B cell (primary cell): ENCODE measurements around the gene PAPLN. TPM values are rescaled to one million over a fixed set of nuclear protein-coding genes. Genes with fewer than 3 reads are reported as not detected.

Experiments
- ATAC-seq: fragments of 200-7000 bp; cut with Tn5 transposase; one replicate; pipeline ENCODE4 v1.10.0; 2021; ENCODE audit warnings: low read depth, mild to moderate bottlenecking, moderate number of reproducible peaks, moderate library complexity
- CTCF ChIA-PET: fragments of 350-600 bp; sonication (Branson Sonifier 250); formaldehyde crosslinking; loops from one replicate; lab custom pipeline; 2021; ENCODE audit warnings: antibody characterized with exemption, inconsistent platforms; lab: Charles Lee
- POLR2A ChIA-PET: fragments of 350-600 bp; sonication (Branson Sonifier 250); formaldehyde crosslinking; loops from one replicate; lab custom pipeline; 2021; ENCODE audit warnings: antibody characterized with exemption; lab: Charles Lee
- DNase-seq: peaks from one replicate; pipeline ENCODE4 v3.0.0; 2013
- H2AFZ ChIP-seq: 2 replicates; pipeline ENCODE4 v1.6.1; 2012; ENCODE audit warnings: mild to moderate bottlenecking, low read depth, low read length; ENCODE audit not compliant: insufficient read depth, poor library complexity, severe bottlenecking
- H3K27ac ChIP-seq, 2 donors: 1 replicate in 1 of 2; 2 replicates in 1 of 2; pipeline ENCODE4 v1.5.1; 2012 to 2013; ENCODE audit warnings: low read length in 2 of 2, mild to moderate bottlenecking in 2 of 2, moderate library complexity in 1 of 2
- H3K27me3 ChIP-seq, 4 experiments: fragments of 200-600 bp in 1 of 4; sonication (generic) in 1 of 4; replicated peaks in 1 of 4; 1 replicate in 2 of 4; 2 replicates in 2 of 4; pipeline versions ENCODE4 v1.6.1 to v1.7.0; 2013 to 2016; ENCODE audit warnings: low read length in 3 of 4, mild to moderate bottlenecking in 2 of 4, mixed read lengths in 1 of 4, moderate library complexity in 1 of 4; ENCODE audit not compliant: insufficient read depth in 4 of 4, control insufficient read depth in 3 of 4; ENCODE audit errors: control extremely low read depth in 1 of 4
- H3K36me3 ChIP-seq, 2 experiments: replicated peaks in 1 of 2; 1 replicate in 1 of 2; 2 replicates in 1 of 2; pipeline versions ENCODE4 v1.6.1 to v1.7.1; 2013; ENCODE audit warnings: low read length in 1 of 2; ENCODE audit not compliant: insufficient read depth in 2 of 2, control insufficient read depth in 1 of 2; ENCODE audit errors: control extremely low read depth in 1 of 2, extremely low read depth in 1 of 2
- H3K4me1 ChIP-seq, 2 donors: fragments of 200-600 bp in 1 of 2; sonication (generic) in 1 of 2; 1 replicate in 1 of 2; 2 replicates in 1 of 2; pipeline versions ENCODE4 v1.5.1 to v1.6.1; 2013 to 2017; ENCODE audit warnings: low read length in 2 of 2; ENCODE audit not compliant: control insufficient read depth in 2 of 2, insufficient read depth in 2 of 2
- H3K4me2 ChIP-seq: replicated peaks from 2 replicates; pipeline ENCODE3; 2012; ENCODE audit warnings: mild to moderate bottlenecking, low read depth, low read length; ENCODE audit not compliant: poor library complexity, severe bottlenecking
- H3K4me3 ChIP-seq, 5 experiments: fragments of 200-600 bp in 1 of 5; sonication (generic) in 1 of 5; 1 replicate in 3 of 5; 2 replicates in 2 of 5; pipeline versions ENCODE4 v1.5.1 to v1.7.0; 2011 to 2016; ENCODE audit warnings: low read length in 4 of 5, mild to moderate bottlenecking in 4 of 5, low read depth in 2 of 5, control low read depth in 1 of 5, moderate library complexity in 1 of 5; ENCODE audit not compliant: insufficient read depth in 1 of 5; ENCODE audit errors: control extremely low read depth in 1 of 5, extremely low read depth in 1 of 5
- H3K79me2 ChIP-seq: fragments of 200-600 bp; sonication (generic); one replicate; pipeline ENCODE4 v1.6.0; 2016; ENCODE audit warnings: low read length; ENCODE audit not compliant: control insufficient read depth, insufficient read depth
- H3K9ac ChIP-seq: fragments of 200-600 bp; sonication (generic); 2 replicates; pipeline ENCODE4 v1.6.1; 2017; ENCODE audit warnings: mild to moderate bottlenecking, low read length, moderate library complexity
- H3K9me3 ChIP-seq, 3 donors: one replicate each; pipeline versions ENCODE4 v1.6.1 to v1.7.1; 2013; ENCODE audit warnings: low read length in 2 of 3; ENCODE audit not compliant: control insufficient read depth in 2 of 3, insufficient read depth in 1 of 3; ENCODE audit errors: control extremely low read depth in 1 of 3
- H4K20me1 ChIP-seq: 2 replicates; pipeline ENCODE4 v1.6.0; 2012; ENCODE audit warnings: mild to moderate bottlenecking, low read length; ENCODE audit not compliant: insufficient read depth, control insufficient read depth, poor library complexity, severe bottlenecking
- H3K27ac Mint-ChIP-seq: one replicate; pipeline ENCODE4 v1.8.0; 2021; ENCODE audit warnings: mixed read lengths
- H3K27me3 Mint-ChIP-seq: one replicate; pipeline ENCODE4 v1.8.0; 2021; ENCODE audit warnings: mixed read lengths
- H3K4me1 Mint-ChIP-seq: one replicate; pipeline ENCODE4 v1.8.0; 2021; ENCODE audit warnings: mixed read lengths
- H3K4me3 Mint-ChIP-seq: one replicate; pipeline ENCODE4 v1.8.0; 2021; ENCODE audit warnings: mixed read lengths
- H3K9me3 Mint-ChIP-seq: one replicate; pipeline ENCODE4 v1.8.0; 2022; ENCODE audit warnings: mixed read lengths; ENCODE audit not compliant: insufficient read depth
- EZH2 ChIP-seq: IDR thresholded peaks from 2 replicates; pipeline ENCODE4 v1.6.1; 2012; ENCODE audit warnings: borderline replicate concordance, low read depth, mild to moderate bottlenecking, moderate library complexity, low read length; ENCODE audit not compliant: insufficient read depth, poor library complexity, severe bottlenecking
- WGBS: methylation state at CpG from one replicate; pipeline ENCODE4 v1.1.5; 2013; ENCODE audit warnings: missing lambda C conversion rate; ENCODE audit not compliant: insufficient coverage; 5-methylcytosine and 5-hydroxymethylcytosine counted together
- intact Hi-C: fragments of 100-400 bp; cut with micrococcal nuclease; formaldehyde crosslinking; loops from one replicate; pipeline ENCODE4 v1.10.0; 2022
- polyA plus RNA-seq: library from polyadenylated mRNA; depleted of rRNA; stranded (reverse); fragments of >200 nt; gene quantifications from 2 replicates; pipeline ENCODE4 v1.2.3, GENCODE V29; 2012
- total RNA-seq, 2 donors: library from RNA; stranded (reverse); fragments of 120-200 nt in 1 of 2; gene quantifications; 1 replicate in 1 of 2; 2 replicates in 1 of 2; pipeline versions ENCODE4 v1.2.3 to v1.2.4, GENCODE V29; 2013 to 2022
- TF ChIP-seq, protein P1 (sequence below): fragments of 200-600 bp; IDR thresholded peaks from one replicate; pipeline ENCODE4 v1.8.0; 2022; ENCODE audit warnings: antibody characterized with exemption, mild to moderate bottlenecking

PAPLN gene
- total and polyA plus RNA-seq, 2 donors (not counting 1 experiment from before 2014, with no cell fraction given), result 0.69 to 1.5 TPM

DNA sequence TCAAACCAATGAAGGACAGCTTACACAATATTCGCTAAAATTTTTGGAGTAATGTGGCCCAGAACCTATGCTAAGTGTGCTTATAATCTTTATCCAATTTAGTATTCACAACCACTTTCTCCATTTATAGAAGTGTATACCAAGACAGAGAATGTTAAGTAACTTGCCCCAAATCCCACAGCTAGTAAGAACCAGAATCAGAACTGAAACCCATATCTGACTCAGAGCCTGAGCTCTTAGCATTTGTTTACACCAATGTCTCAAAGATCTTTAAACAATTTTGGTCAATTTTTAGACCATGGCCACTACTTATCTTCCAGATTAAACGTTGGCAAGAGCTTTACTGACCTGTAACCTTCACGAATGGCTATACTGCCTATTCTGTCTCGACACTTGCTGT lies 53.0 kb downstream of the PAPLN start:
- Mint-ChIP-seq H3K9me3 (no peaks in the 10 kb centered on the region), H3K27ac (no peak overlapping the region), H3K27me3 (no peaks in the 10 kb centered on the region), H3K4me3 (no peak overlapping the region), H3K4me1 (peaks cover 5% of the 10 kb centered on the region)
- CTCF ChIA-PET, result interaction anchor here (7.5 kb wide), 1 partner anchor 180 kb away, joined by 470 read pairs; no protein-coding TSS in a partner anchor
- TF ChIP-seq, protein P1, sequence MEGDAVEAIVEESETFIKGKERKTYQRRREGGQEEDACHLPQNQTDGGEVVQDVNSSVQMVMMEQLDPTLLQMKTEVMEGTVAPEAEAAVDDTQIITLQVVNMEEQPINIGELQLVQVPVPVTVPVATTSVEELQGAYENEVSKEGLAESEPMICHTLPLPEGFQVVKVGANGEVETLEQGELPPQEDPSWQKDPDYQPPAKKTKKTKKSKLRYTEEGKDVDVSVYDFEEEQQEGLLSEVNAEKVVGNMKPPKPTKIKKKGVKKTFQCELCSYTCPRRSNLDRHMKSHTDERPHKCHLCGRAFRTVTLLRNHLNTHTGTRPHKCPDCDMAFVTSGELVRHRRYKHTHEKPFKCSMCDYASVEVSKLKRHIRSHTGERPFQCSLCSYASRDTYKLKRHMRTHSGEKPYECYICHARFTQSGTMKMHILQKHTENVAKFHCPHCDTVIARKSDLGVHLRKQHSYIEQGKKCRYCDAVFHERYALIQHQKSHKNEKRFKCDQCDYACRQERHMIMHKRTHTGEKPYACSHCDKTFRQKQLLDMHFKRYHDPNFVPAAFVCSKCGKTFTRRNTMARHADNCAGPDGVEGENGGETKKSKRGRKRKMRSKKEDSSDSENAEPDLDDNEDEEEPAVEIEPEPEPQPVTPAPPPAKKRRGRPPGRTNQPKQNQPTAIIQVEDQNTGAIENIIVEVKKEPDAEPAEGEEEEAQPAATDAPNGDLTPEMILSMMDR, result no peak
- TF ChIP-seq EZH2, result no peak
- 80% methylated on average over 2 of the region's 4 CpGs for WGBS
- Histone ChIP-seq H3K36me3 (peaks cover 0 to 43% of the 10 kb centered on the region in 2 experiments), H3K27me3 (no peaks in the 10 kb centered on the region), H3K27ac (no peak overlapping the region), H3K4me2 (no peak overlapping the region), H2AFZ (no peak overlapping the region), H3K79me2 (peaks cover 5% of the 10 kb centered on the region), H4K20me1 (no peaks in the 10 kb centered on the region), H3K4me3 (no peak overlapping the region), H3K9me3 (no peaks in the 10 kb centered on the region), H3K9ac (no peak overlapping the region), H3K4me1 (no peaks in the 10 kb centered on the region)
- intact Hi-C loops, result no loop called here
- POLR2A ChIA-PET, result no interaction called here
- DNase-seq (no peak), ATAC-seq (no peak)

GRCh38 chr14:73293782-73294781 lies 56.8 kb downstream of the PAPLN start:
- no peaks in the 10 kb centered on the region for H3K27me3 ChIP-seq
- CTCF ChIA-PET, result interaction anchor here (0.7 to 7.5 kb wide), 31 partner anchors 8 to 197 kb away, joined by 3 to 470 read pairs (median 7); partner anchors contain the start of genes NUMB and RIOX1
- POLR2A ChIA-PET, result interaction anchor here (1.0 kb wide), 1 partner anchor 165 kb away, joined by 5 read pairs; no protein-coding TSS in a partner anchor
- no peak overlapping the region for H3K27ac ChIP-seq
- WGBS, result 96% methylated on average over 8 of the region's 12 CpGs
- H2AFZ ChIP-seq, result no peak overlapping the region
- Mint-ChIP-seq H3K9me3 (no peaks in the 10 kb centered on the region), H3K4me1 (peaks cover 5% of the 10 kb centered on the region), H3K27me3 (no peaks in the 10 kb centered on the region), H3K4me3 (no peak overlapping the region), H3K27ac (peak overlapping the region; percentile 34)
- TF ChIP-seq, protein P1, result no peak
- TF ChIP-seq EZH2, result no peak
- intact Hi-C loops, result no loop called here
- no peaks in the 10 kb centered on the region for H4K20me1 ChIP-seq
- H3K36me3 ChIP-seq, result peaks cover 0 to 18% of the 10 kb centered on the region in 2 experiments
- H3K9me3 ChIP-seq, result no peaks in the 10 kb centered on the region
- no peak overlapping the region for H3K9ac ChIP-seq
- no peak overlapping the region for H3K4me3 ChIP-seq
- DNase-seq (no peak), ATAC-seq (no peak)
- H3K4me1 ChIP-seq, result no peaks in the 10 kb centered on the region
- peaks cover 5% of the 10 kb centered on the region for H3K79me2 ChIP-seq
- no peak overlapping the region for H3K4me2 ChIP-seq
